Measurements from ENCODE around the gene DACT3. TPM values are rescaled to one million over a fixed set of nuclear protein-coding genes. Genes with fewer than 3 reads are reported as not detected.

The DACT3 gene
- total RNA-seq, 1 experiment from 2014 or later, result 1.0 TPM

GRCh38 chr19:46696866-46697203 lies 35.9 kb upstream of the DACT3 start:
- in situ Hi-C loops (cut with HindIII; ENCODE audit: low pct_unique_long_range_greater_than_20kb, low sequenced_read_pairs), result no loop called here
- no peaks in the 10 kb centered on the region for H3K9me3 ChIP-seq (ENCODE audit: control insufficient read depth, insufficient read depth, low read depth, low read length)
- BruUV-seq (replicated peaks), result no TSS peak
- ChIA-PET POLR2A (no interaction called here), CTCF (no interaction called here)
- H3K27me3 ChIP-seq (ENCODE audit: control insufficient read depth, insufficient read depth, low read length), result no peaks in the 10 kb centered on the region
- ATAC-seq (no peak), DNase-seq (ENCODE audit: low read depth, low spot score) (no peak)
- peaks cover 4% of the 10 kb centered on the region for H3K36me3 ChIP-seq (ENCODE audit: control insufficient read depth, insufficient read depth, low read length)
- no peak overlapping the region for H3K27ac ChIP-seq (ENCODE audit: low read length)
- H3K4me3 ChIP-seq (ENCODE audit: low read depth in 2 of 2, low read length in 2 of 2), result no peak overlapping the region
- no peaks in the 10 kb centered on the region for H3K4me1 ChIP-seq (ENCODE audit: control insufficient read depth, insufficient read depth, low read length)
- no peak for TF ChIP-seq SIN3A (IDR thresholded peaks at IDR 0.05; ENCODE audit: borderline replicate concordance, insufficient read depth, low read depth, low read length)
- TF ChIP-seq, protein P1, sequence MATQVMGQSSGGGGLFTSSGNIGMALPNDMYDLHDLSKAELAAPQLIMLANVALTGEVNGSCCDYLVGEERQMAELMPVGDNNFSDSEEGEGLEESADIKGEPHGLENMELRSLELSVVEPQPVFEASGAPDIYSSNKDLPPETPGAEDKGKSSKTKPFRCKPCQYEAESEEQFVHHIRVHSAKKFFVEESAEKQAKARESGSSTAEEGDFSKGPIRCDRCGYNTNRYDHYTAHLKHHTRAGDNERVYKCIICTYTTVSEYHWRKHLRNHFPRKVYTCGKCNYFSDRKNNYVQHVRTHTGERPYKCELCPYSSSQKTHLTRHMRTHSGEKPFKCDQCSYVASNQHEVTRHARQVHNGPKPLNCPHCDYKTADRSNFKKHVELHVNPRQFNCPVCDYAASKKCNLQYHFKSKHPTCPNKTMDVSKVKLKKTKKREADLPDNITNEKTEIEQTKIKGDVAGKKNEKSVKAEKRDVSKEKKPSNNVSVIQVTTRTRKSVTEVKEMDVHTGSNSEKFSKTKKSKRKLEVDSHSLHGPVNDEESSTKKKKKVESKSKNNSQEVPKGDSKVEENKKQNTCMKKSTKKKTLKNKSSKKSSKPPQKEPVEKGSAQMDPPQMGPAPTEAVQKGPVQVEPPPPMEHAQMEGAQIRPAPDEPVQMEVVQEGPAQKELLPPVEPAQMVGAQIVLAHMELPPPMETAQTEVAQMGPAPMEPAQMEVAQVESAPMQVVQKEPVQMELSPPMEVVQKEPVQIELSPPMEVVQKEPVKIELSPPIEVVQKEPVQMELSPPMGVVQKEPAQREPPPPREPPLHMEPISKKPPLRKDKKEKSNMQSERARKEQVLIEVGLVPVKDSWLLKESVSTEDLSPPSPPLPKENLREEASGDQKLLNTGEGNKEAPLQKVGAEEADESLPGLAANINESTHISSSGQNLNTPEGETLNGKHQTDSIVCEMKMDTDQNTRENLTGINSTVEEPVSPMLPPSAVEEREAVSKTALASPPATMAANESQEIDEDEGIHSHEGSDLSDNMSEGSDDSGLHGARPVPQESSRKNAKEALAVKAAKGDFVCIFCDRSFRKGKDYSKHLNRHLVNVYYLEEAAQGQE (IDR thresholded peaks at IDR 0.05; ENCODE audit: insufficient read depth in 1 of 2, low read depth in 2 of 2, low read length in 1 of 2), result no peak
- TF ChIP-seq CTCF (IDR thresholded peaks at IDR 0.05), result no peak
- TF ChIP-seq POLR2AphosphoS5 (IDR thresholded peaks at IDR 0.05; ENCODE audit: low read depth, low read length), result no peak
- no peak for TF ChIP-seq TCF7L2 (IDR thresholded peaks at IDR 0.05; ENCODE audit: low read depth, low read length)
- intact Hi-C loops (cut with micrococcal nuclease; ENCODE audit: unreplicated experiment), result no loop called here

DNA sequence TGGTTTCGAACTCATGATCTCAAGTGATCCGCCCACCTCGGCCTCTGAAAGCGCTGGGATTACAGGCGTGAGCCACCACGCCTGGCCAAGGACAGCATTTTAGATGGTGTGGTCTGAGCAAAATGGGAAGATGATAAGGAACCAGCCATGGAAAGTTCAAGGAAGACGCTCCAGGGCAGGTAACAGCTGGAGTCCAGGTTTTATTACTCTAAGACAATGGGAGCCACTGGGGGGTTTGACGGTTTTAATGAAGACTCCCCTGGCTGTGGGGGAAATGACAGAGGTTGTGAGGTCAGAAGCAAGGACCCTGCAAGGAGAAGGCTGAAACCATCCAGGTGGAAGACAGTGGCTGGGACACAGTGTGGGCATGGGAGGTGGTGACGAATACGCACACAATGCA lies 35.1 kb upstream of the DACT3 start:
- in situ Hi-C loops (cut with HindIII; ENCODE audit: low pct_unique_long_range_greater_than_20kb, low sequenced_read_pairs) (no loop called here), intact Hi-C loops (cut with micrococcal nuclease; ENCODE audit: unreplicated experiment) (no loop called here)
- POLR2A ChIA-PET, result no interaction called here
- CTCF ChIA-PET, result no interaction called here
- ATAC-seq, result no peak
- Histone ChIP-seq H3K4me3 (ENCODE audit: low read depth in 2 of 2, low read length in 2 of 2) (no peak overlapping the region), H3K4me1 (ENCODE audit: control insufficient read depth, insufficient read depth, low read length) (no peaks in the 10 kb centered on the region), H3K9me3 (ENCODE audit: control insufficient read depth, insufficient read depth, low read depth, low read length) (no peaks in the 10 kb centered on the region), H3K27me3 (ENCODE audit: control insufficient read depth, insufficient read depth, low read length) (no peaks in the 10 kb centered on the region), H3K36me3 (ENCODE audit: control insufficient read depth, insufficient read depth, low read length) (peaks cover 4% of the 10 kb centered on the region), H3K27ac (ENCODE audit: low read length) (no peak overlapping the region)
- TF ChIP-seq TCF7L2 (IDR thresholded peaks at IDR 0.05; ENCODE audit: low read depth, low read length), result no peak
- no TSS peak for BruUV-seq (replicated peaks)
- DNase-seq (ENCODE audit: low read depth, low spot score), result no peak

DNA sequence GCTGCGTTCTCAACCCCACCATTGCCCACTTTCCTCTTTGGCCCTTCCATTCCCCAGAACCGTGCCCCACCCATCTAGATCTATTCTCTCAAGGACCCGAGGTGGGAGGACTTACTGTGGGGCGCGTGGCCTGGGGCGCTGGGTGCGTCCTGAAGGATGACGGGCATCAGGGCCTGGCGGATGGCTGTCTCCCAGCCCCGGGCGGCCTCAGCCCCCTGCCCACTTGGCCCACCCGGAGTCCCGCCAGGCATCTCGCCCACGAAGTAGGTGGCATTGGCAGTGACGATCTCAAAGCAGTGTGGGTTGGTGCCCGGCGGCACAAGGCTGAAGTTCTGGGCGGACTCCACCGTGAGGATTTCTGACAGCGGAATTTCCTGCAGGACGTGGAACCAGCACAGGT lies 32.8 kb upstream of the DACT3 start:
- DNase-seq (ENCODE audit: low read depth, low spot score) (no peak), ATAC-seq (no peak)
- in situ Hi-C loops (cut with HindIII; ENCODE audit: low pct_unique_long_range_greater_than_20kb, low sequenced_read_pairs), result no loop called here
- TF ChIP-seq CTCF (IDR thresholded peaks at IDR 0.05) (no peak), TCF7L2 (IDR thresholded peaks at IDR 0.05; ENCODE audit: low read depth, low read length) (no peak), POLR2AphosphoS5 (IDR thresholded peaks at IDR 0.05; ENCODE audit: low read depth, low read length) (no peak), SIN3A (IDR thresholded peaks at IDR 0.05; ENCODE audit: borderline replicate concordance, insufficient read depth, low read depth, low read length) (no peak)
- TF ChIP-seq, protein P1 (IDR thresholded peaks at IDR 0.05; ENCODE audit: insufficient read depth in 1 of 2, low read depth in 2 of 2, low read length in 1 of 2), result no peak
- no peaks in the 10 kb centered on the region for H3K27me3 ChIP-seq (ENCODE audit: control insufficient read depth, insufficient read depth, low read length)
- ChIA-PET CTCF (no interaction called here), POLR2A (interaction anchor here (0.7 kb wide), 1 partner anchor 172 kb away, joined by 12 read pairs; no protein-coding TSS in a partner anchor)
- BruUV-seq (replicated peaks), result no TSS peak
- no peak overlapping the region for H3K4me3 ChIP-seq (ENCODE audit: low read depth in 2 of 2, low read length in 2 of 2)
- no peaks in the 10 kb centered on the region for H3K4me1 ChIP-seq (ENCODE audit: control insufficient read depth, insufficient read depth, low read length)
- intact Hi-C loops (cut with micrococcal nuclease; ENCODE audit: unreplicated experiment), result no loop called here
- H3K27ac ChIP-seq (ENCODE audit: low read length), result no peak overlapping the region
- peaks cover 4% of the 10 kb centered on the region for H3K36me3 ChIP-seq (ENCODE audit: control insufficient read depth, insufficient read depth, low read length)
- H3K9me3 ChIP-seq (ENCODE audit: control insufficient read depth, insufficient read depth, low read depth, low read length), result no peaks in the 10 kb centered on the region
